OCI-LY3 (cell line): ENCODE measurements around the gene ISYNA1.

Experiments
- H2AFZ ChIP-seq: fragments of 200-600, 300-600 bp; shearing (Covaris generic); 2 replicates; pipeline ENCODE4 v1.6.0; 2014; ENCODE audit warnings: antibody characterized with exemption, low read depth, low read length
- H3K27ac ChIP-seq: fragments of 200-600, 300-600 bp; sonication (generic); 2 replicates; pipeline ENCODE4 v1.5.1; 2014; ENCODE audit warnings: mild to moderate bottlenecking, low read length, moderate library complexity, mixed read lengths
- H3K27me3 ChIP-seq: fragments of 200-600, 300-600 bp; sonication (generic); 2 replicates; pipeline ENCODE4 v1.6.1; 2014; ENCODE audit warnings: low read depth, low read length, mixed read lengths
- H3K36me3 ChIP-seq: fragments of 200-600, 300-600 bp; sonication (generic); replicated peaks from 2 replicates; pipeline ENCODE3; 2014; ENCODE audit warnings: low read depth, low read length, mixed read lengths
- H3K4me1 ChIP-seq: fragments of 300-600, 200-600 bp; sonication (generic); 2 replicates; pipeline ENCODE4 v1.6.1; 2014; ENCODE audit warnings: low read length, mixed read lengths
- H3K4me2 ChIP-seq: fragments of 200-600, 300-600 bp; sonication (generic); 2 replicates; pipeline ENCODE4 v1.6.1; 2014; ENCODE audit warnings: low read length, mixed read lengths
- H3K4me3 ChIP-seq: fragments of 300-600, 200-600 bp; sonication (generic); 2 replicates; pipeline ENCODE4 v1.5.1; 2014; ENCODE audit warnings: antibody characterized with exemption, mild to moderate bottlenecking, low read length, moderate library complexity
- H3K79me2 ChIP-seq: fragments of 300-600, 200-600 bp; shearing (Covaris generic); 2 replicates; pipeline ENCODE4 v1.6.1; 2014; ENCODE audit warnings: mild to moderate bottlenecking, low read length, mixed read lengths
- H3K9ac ChIP-seq: fragments of 300-600, 200-600 bp; shearing (Covaris generic); 2 replicates; pipeline ENCODE4 v1.6.0; 2014; ENCODE audit warnings: mild to moderate bottlenecking, low read length, moderate library complexity
- H3K9me3 ChIP-seq: fragments of 200-600, 300-600 bp; shearing (Covaris generic); 2 replicates; pipeline ENCODE4 v1.6.1; 2014; ENCODE audit warnings: low read length, mixed read lengths; ENCODE audit not compliant: insufficient read depth
- H4K20me1 ChIP-seq: fragments of 200-600, 300-600 bp; sonication (generic); 2 replicates; pipeline ENCODE4 v1.6.1; 2016; ENCODE audit warnings: low read length, mixed read lengths; ENCODE audit not compliant: insufficient read depth
- EZH2phosphoT487 ChIP-seq: fragments of 200-600 bp; shearing (Covaris generic); IDR thresholded peaks from 2 replicates; pipeline ENCODE4 v1.6.1; 2018; ENCODE audit warnings: antibody characterized with exemption, mixed run types, low read depth
- TF ChIP-seq, protein P1 (sequence below): fragments of 200-600, 300-600 bp; sonication (generic); IDR thresholded peaks from 2 replicates; pipeline ENCODE4 v1.5.1; 2014; ENCODE audit warnings: antibody characterized with exemption, low read length, low read depth

The ISYNA1 gene

DNA sequence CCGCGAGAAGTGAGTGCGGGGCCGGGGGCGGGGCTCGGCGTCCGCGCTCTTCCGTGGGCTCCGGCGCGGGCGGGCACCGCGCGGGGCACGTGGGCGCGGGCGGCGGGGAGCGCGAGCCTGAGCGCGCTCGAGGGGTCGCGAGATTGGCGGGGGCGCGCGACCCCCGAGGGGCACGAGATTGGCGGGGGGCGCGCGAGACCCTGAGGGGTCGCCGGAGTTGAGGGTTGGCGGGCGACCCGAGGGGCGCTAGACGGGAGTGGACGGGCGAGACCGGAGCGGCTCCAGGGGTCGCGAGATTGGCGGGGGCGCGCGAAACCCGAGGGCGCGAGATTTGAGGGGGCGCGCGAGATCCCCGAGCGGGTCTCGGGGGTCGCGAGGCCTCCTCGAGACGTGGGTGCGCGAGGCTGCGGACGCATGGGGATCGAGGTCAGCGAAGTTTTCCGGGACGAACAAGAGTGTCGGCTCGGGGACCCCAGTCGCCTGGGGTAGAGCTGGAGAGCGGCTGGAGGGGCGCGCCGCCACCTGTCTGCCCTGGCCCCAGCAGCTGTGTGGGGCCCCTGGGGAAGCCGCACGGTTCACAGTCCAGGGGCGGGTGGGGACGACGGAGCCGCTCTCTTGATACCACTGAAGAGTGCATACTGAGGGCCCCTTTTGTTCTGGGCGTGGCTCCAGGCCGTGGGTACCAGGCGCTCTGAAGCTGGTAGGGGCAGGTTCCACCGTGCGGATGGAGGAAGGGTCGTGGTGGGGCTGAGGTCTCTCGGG, 18.1 kb downstream of the ISYNA1 start:
- peaks cover 48% of the 10 kb centered on the region for H3K79me2 ChIP-seq
- H3K4me2 ChIP-seq = peak overlapping the region; percentile 94
- H3K36me3 ChIP-seq = no peaks in the 10 kb centered on the region
- H2AFZ ChIP-seq = no peak overlapping the region
- peaks cover 30% of the 10 kb centered on the region for H3K4me1 ChIP-seq
- H3K9me3 ChIP-seq = no peaks in the 10 kb centered on the region
- peaks cover 34% of the 10 kb centered on the region for H4K20me1 ChIP-seq
- H3K27me3 ChIP-seq = peaks cover 14% of the 10 kb centered on the region
- TF ChIP-seq, protein P1, sequence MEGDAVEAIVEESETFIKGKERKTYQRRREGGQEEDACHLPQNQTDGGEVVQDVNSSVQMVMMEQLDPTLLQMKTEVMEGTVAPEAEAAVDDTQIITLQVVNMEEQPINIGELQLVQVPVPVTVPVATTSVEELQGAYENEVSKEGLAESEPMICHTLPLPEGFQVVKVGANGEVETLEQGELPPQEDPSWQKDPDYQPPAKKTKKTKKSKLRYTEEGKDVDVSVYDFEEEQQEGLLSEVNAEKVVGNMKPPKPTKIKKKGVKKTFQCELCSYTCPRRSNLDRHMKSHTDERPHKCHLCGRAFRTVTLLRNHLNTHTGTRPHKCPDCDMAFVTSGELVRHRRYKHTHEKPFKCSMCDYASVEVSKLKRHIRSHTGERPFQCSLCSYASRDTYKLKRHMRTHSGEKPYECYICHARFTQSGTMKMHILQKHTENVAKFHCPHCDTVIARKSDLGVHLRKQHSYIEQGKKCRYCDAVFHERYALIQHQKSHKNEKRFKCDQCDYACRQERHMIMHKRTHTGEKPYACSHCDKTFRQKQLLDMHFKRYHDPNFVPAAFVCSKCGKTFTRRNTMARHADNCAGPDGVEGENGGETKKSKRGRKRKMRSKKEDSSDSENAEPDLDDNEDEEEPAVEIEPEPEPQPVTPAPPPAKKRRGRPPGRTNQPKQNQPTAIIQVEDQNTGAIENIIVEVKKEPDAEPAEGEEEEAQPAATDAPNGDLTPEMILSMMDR = no peak
- no peak for TF ChIP-seq EZH2phosphoT487
- peak overlapping the region; percentile 80 for H3K4me3 ChIP-seq
- H3K27ac ChIP-seq = no peak overlapping the region
- peak overlapping the region; percentile 68 for H3K9ac ChIP-seq

DNA sequence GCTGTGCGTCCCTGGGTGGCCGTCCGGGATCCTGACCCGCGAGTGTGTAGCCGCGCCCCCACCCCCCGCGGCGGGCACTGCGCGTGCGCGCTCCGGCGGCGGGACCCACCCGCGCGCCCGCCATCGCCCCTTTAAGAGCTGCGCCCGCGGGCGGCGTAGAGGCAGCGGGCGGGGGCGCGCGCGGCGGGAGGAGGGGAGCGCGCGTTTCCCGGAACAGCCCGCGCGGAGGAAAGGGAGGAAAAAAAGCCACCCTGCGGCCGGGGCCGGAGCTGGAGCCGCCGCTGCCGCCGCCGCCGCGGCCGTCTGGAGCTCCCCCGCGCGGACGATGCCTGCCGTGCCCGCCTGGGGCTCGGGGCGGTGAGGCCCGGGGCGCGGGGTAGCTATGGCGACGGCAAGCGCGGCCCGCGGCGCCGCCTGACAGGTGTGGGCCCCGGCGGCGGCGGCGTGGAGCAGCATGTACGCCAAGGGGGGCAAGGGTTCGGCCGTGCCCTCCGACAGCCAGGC, 18.7 kb downstream of the ISYNA1 start, which contains the start of gene SSBP4:
Gene SSBP4, plus strand, starts transcription at position 204 of the 504 bp plus-strand sequence. Its CDS starts 251 bp downstream, at position 455.
- Histone ChIP-seq H2AFZ (peak within 1 kb of the TSS; percentile 51; the same call in 1 of the 2 replicates), H3K27ac (no peak within 1 kb of the TSS), H3K4me2 (peak within 1 kb of the TSS; percentile 94), H4K20me1 (peaks cover 34% of the 10 kb centered on the region), H3K79me2 (peaks cover 46% of the 10 kb centered on the region), H3K4me1 (peaks cover 30% of the 10 kb centered on the region), H3K4me3 (peak within 1 kb of the TSS; percentile 80), H3K36me3 (no peaks in the 10 kb centered on the region), H3K9me3 (no peaks in the 10 kb centered on the region), H3K27me3 (peaks cover 19% of the 10 kb centered on the region), H3K9ac (peak within 1 kb of the TSS; percentile 68)
- TF ChIP-seq EZH2phosphoT487 = no peak

DNA sequence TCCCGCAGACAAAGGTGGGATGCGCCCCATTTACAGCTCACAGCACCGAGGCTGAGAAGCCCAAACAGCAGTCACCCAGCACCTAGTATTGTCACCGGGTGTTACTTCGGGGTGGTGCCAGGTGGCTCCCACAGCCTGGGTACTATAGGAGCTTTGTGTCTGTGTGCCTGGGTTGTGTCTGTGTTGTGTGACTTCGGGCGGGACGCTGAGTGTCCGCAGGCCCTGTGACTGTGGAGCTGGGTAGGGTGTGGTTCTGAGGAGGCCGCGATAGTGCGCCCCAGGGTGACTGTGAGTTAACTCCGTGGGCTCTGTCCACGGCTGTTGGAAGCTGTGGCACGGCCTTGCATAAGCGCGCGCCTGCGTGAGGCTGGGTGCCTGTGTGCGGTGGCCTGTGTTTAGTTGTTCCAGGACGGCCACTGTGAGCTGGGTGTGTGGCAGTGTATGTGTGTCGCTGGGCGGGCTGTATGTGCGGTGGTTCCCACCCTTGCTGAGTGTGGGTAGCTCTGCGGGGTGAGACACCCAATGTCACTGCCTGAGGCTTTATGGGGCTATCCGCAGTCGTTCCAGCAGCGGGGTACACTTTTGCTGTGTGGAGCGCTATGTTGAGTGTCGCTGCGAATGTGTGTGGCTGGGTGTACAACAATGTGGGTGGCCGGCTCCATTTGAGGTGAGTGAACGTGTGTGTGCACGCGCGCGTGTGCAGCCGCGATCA, 19.3 kb downstream of the ISYNA1 start:
- Histone ChIP-seq H3K36me3 (no peaks in the 10 kb centered on the region), H3K4me1 (peaks cover 30% of the 10 kb centered on the region), H3K9me3 (no peaks in the 10 kb centered on the region), H3K79me2 (peaks cover 40% of the 10 kb centered on the region), H3K4me2 (peak overlapping the region; percentile 78), H2AFZ (peak overlapping the region; percentile 51; the same call in 1 of the 2 replicates), H3K27me3 (peaks cover 23% of the 10 kb centered on the region), H3K27ac (no peak overlapping the region), H4K20me1 (peaks cover 32% of the 10 kb centered on the region), H3K4me3 (peak overlapping the region; percentile 80), H3K9ac (no peak overlapping the region)
- no peak for TF ChIP-seq EZH2phosphoT487
- TF ChIP-seq, protein P1 = no peak

DNA sequence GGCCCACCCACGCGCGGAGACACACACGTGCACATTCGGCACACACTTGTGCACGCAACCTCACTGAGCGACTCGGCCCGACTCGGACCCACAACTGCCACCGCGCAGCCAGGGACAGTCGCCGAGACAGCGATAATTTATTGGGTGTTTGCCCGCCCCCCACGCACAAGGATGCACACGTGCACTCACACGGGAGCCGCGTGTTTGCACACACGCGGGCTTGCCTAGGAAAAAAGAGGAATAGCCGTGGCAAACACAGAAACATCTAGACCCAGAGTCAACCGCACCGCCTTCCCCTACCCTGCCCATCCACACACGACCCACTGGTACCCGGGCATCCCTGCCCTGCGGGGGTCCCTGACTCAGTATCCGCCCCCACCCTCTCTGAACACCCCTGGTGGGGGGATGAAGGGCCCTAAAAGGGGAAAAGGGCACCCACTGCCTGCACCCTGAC, 19.9 kb downstream of the ISYNA1 start:
- H3K9ac ChIP-seq = no peak overlapping the region
- H4K20me1 ChIP-seq = peaks cover 26% of the 10 kb centered on the region
- TF ChIP-seq EZH2phosphoT487 = no peak
- TF ChIP-seq, protein P1 = no peak
- peaks cover 26% of the 10 kb centered on the region for H3K27me3 ChIP-seq
- no peaks in the 10 kb centered on the region for H3K36me3 ChIP-seq
- peaks cover 34% of the 10 kb centered on the region for H3K79me2 ChIP-seq
- no peaks in the 10 kb centered on the region for H3K9me3 ChIP-seq
- H3K4me2 ChIP-seq = no peak overlapping the region
- H3K4me3 ChIP-seq = no peak overlapping the region
- H3K27ac ChIP-seq = no peak overlapping the region
- H2AFZ ChIP-seq = no peak overlapping the region
- peaks cover 30% of the 10 kb centered on the region for H3K4me1 ChIP-seq
